ENCODE data around the gene PRELID2.
"Not testable (repeated sequence)": the region's sequence is repeated elsewhere in the genome, so short reads cannot be mapped to it uniquely, and the experiment has no call there.

Gene PRELID2

GRCh38 chr5:145834917-145835847 lies at the start of gene PRELID2:
TSS of gene PRELID2 (minus strand) at chr5:145835342. CDS start at chr5:145835251, 91 bp downstream.
- DNase-seq, result peak; percentile 97

GRCh38 chr5:145874765-145875164 lies 39.6 kb upstream of the PRELID2 start:
- DNase-seq, result no peak

GRCh38 chr5:145872914-145873313 lies 37.8 kb upstream of the PRELID2 start, which contains the start of gene GRXCR2:
TSS of gene GRXCR2 (minus strand) at chr5:145873014. CDS start at chr5:145872968, 46 bp downstream.
- no peak for DNase-seq

- DNase-seq, result no peak
Observed at GRCh38 chr5:145872486-145872885, 37.3 kb upstream of the PRELID2 start.

GRCh38 chr5:145869753-145870152 lies 34.6 kb upstream of the PRELID2 start:
- DNase-seq, result no peak

GRCh38 chr5:145867806-145868205 lies 32.7 kb upstream of the PRELID2 start:
- peak; percentile 55 for DNase-seq

- DNase-seq, result not testable (repeated sequence)
Observed at GRCh38 chr5:145864432-145864831, 29.3 kb upstream of the PRELID2 start.

- DNase-seq, result no peak
Observed at GRCh38 chr5:145863003-145863402, 27.9 kb upstream of the PRELID2 start.

- DNase-seq, result peak; percentile 22
Observed at GRCh38 chr5:145859897-145860296, 24.8 kb upstream of the PRELID2 start.

GRCh38 chr5:145859453-145859852 lies 24.3 kb upstream of the PRELID2 start:
- DNase-seq, result no peak

- peak; percentile 21 for DNase-seq
Observed at GRCh38 chr5:145858959-145859358, 23.8 kb upstream of the PRELID2 start.

GRCh38 chr5:145856285-145856818 lies 21.2 kb upstream of the PRELID2 start:
- no peak for DNase-seq

GRCh38 chr5:145855763-145856267 lies 20.7 kb upstream of the PRELID2 start:
- DNase-seq, result no peak

GRCh38 chr5:145854651-145855258 lies 19.6 kb upstream of the PRELID2 start:
- peak; percentile 98 for DNase-seq

- DNase-seq, result peak; percentile 46
Observed at GRCh38 chr5:145853781-145854376, 18.7 kb upstream of the PRELID2 start.

GRCh38 chr5:145852990-145853389 lies 17.8 kb upstream of the PRELID2 start:
- DNase-seq, result no peak

- DNase-seq, result peak; percentile 18
Observed at GRCh38 chr5:145848854-145849253, 13.7 kb upstream of the PRELID2 start.

- DNase-seq, result no peak
Observed at GRCh38 chr5:145847499-145848497, 12.7 kb upstream of the PRELID2 start.

- DNase-seq, result no peak
Observed at GRCh38 chr5:145846081-145846480, 10.9 kb upstream of the PRELID2 start.

- no peak for DNase-seq
Observed at GRCh38 chr5:145841299-145841698, 6.2 kb upstream of the PRELID2 start.

GRCh38 chr5:145840458-145841132 lies 5.5 kb upstream of the PRELID2 start:
- DNase-seq, result no peak

All from OCI-M1 (cell line).